Measurements from ENCODE around the gene SPATA19.

Gene SPATA19, protein sequence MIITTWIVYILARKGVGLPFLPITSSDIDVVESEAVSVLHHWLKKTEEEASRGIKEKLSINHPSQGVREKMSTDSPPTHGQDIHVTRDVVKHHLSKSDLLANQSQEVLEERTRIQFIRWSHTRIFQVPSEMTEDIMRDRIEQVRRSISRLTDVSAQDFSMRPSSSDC

DNA sequence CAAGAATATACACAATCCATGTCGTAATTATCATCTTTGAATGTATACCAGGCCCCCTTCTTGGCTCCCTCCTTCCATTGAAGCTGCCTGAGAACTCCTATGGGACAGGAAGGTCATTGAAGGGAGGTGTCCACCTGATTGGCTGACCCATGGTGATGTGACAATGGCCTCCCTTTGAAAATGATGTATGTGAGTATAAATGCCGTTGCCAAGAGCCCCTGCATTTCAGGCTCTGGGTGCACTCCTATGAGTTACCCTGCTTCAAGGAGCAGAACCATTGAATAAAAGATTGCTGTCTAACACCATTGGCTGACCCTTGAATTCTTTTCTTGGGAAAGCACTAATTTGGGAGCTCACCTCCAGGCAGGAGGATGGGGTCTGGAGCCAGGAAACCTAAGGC is at the start of gene SPATA19:
SPATA19 (minus strand) TSS at position 101 of the 400 bp plus-strand sequence; CDS start at position 34, 67 bp downstream.
- H3K27ac Mint-ChIP-seq, result no peak within 1 kb of the TSS
- H3K4me3 Mint-ChIP-seq, result no peak within 1 kb of the TSS

DNA sequence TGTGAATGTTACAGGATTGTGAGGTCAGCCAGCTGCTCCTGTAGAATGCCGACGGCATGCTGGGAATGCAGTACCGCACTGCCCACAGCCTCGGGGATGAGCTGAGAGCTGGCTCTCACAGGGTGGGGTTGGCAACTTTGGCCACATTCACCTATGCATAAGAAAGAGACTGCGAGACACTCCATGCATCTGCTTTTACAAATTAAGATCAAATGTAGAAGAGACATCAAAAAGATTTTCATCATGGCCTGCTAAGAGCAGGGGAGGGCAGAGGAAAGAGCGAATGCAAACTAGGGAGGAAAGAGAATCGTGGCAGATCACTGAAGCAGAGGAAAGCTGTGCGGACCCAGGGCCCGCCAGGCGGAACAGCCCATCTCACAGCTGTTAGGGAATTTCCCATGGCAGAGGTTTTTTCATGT is 49.8 kb upstream of the SPATA19 start:
- intact Hi-C loops (cut with micrococcal nuclease), result no loop called here
- H3K9me3 Mint-ChIP-seq, result no peaks in the 10 kb centered on the region
- no peak overlapping the region for H3K4me3 Mint-ChIP-seq
- H3K36me3 Mint-ChIP-seq (ENCODE audit: low read depth), result no peaks in the 10 kb centered on the region
- H3K27ac Mint-ChIP-seq, result no peak overlapping the region
- H3K27me3 Mint-ChIP-seq, result no peaks in the 10 kb centered on the region
- H3K4me1 Mint-ChIP-seq (ENCODE audit: low read depth), result no peaks in the 10 kb centered on the region

More for the DNA sequence above, at the start of gene SPATA19:
- Mint-ChIP-seq H3K27me3 (no peaks in the 10 kb centered on the region), H3K4me1 (ENCODE audit: low read depth) (no peaks in the 10 kb centered on the region), H3K36me3 (ENCODE audit: low read depth) (no peaks in the 10 kb centered on the region), H3K9me3 (no peaks in the 10 kb centered on the region)
- intact Hi-C loops (cut with micrococcal nuclease), result no loop called here

DNA sequence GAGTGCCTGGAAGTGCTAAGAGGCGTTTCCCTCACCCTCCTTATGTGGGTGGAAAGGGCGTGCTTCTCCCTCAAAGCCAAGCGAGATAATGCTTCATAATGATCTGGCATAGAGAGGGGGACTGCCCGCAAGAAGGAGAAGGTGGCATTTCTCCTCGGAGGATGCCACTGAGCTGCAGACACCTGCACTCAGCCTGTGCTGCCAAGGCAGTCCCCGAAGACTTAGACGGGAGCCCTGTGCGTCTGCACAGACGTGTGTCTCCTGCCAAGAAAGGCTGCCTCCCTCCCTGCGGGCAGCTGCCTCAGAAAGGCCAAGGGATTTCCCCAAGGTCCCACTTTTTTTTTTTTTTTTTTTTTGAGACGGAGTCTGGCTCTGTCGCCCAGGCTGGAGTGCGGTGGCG is 48.1 kb upstream of the SPATA19 start:
- H3K4me1 Mint-ChIP-seq (ENCODE audit: low read depth), result no peaks in the 10 kb centered on the region
- no peaks in the 10 kb centered on the region for H3K27me3 Mint-ChIP-seq
- no peak overlapping the region for H3K27ac Mint-ChIP-seq
- intact Hi-C loops (cut with micrococcal nuclease), result no loop called here
- no peaks in the 10 kb centered on the region for H3K36me3 Mint-ChIP-seq (ENCODE audit: low read depth)
- H3K9me3 Mint-ChIP-seq, result no peaks in the 10 kb centered on the region
- no peak overlapping the region for H3K4me3 Mint-ChIP-seq

DNA sequence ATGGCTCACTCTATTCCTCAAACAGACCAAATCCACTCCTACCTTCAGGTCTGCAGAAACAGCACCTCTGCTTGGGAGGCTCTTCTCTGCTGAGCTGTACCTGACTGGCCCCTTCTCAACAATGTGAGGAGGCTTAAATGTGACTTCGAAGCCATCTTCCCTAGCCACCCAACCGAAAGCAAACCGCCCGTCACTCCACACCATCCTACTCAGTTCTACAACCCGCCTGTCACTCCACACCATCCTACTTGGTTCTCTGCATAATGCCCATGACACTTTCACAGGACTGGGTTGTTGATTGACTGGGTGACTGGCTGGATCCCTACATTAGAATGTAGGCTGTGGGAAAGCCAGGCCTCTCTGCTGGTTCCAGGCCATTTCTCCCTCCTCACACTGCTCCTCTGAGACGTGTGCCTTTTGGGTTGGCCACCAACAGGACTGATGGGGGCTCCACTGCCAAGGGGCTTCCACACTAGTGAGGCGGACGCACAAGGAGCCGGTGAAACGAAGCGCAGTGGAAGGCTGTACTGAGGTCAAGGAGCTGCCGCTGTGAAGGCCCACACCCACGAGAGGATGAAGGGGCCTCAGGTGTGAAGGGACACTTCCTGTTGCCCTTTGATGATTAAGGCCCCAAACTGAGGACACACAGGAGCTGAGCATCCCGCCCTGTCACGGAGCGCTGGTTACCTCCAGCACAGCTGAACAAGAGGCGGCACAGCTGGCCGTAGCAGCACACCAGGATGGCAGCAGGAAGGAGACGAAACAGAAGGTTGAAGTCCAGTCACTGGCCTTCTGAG is 47.5 kb upstream of the SPATA19 start:
- H3K36me3 Mint-ChIP-seq (ENCODE audit: low read depth), result no peaks in the 10 kb centered on the region
- intact Hi-C loops (cut with micrococcal nuclease), result no loop called here
- H3K27me3 Mint-ChIP-seq, result no peaks in the 10 kb centered on the region
- no peak overlapping the region for H3K27ac Mint-ChIP-seq
- H3K4me3 Mint-ChIP-seq, result no peak overlapping the region
- H3K9me3 Mint-ChIP-seq, result no peaks in the 10 kb centered on the region
- no peaks in the 10 kb centered on the region for H3K4me1 Mint-ChIP-seq (ENCODE audit: low read depth)

DNA sequence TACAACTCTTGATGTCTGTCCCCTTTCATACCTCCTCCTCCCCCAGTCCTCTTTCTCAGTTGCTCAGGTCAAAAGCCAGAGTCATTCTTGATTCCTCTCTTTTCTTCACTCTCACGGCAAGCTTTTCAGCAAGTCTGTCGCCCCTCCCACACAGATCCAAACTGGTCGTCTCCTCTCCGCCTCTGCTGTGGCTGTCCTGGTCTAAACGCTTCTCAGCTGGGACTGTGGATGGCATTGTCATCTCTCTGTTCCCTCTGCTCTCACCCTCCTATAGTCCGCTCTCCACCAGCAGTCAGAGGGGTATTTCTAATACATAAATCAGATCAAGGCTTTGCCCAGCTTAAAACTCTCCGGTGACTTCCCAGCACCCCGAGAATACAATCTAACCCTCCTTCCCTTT is 46.8 kb upstream of the SPATA19 start:
- no peaks in the 10 kb centered on the region for H3K4me1 Mint-ChIP-seq (ENCODE audit: low read depth)
- no peaks in the 10 kb centered on the region for H3K36me3 Mint-ChIP-seq (ENCODE audit: low read depth)
- no peak overlapping the region for H3K4me3 Mint-ChIP-seq
- intact Hi-C loops (cut with micrococcal nuclease), result no loop called here
- no peak overlapping the region for H3K27ac Mint-ChIP-seq
- H3K9me3 Mint-ChIP-seq, result peaks cover 3% of the 10 kb centered on the region
- H3K27me3 Mint-ChIP-seq, result no peaks in the 10 kb centered on the region

DNA sequence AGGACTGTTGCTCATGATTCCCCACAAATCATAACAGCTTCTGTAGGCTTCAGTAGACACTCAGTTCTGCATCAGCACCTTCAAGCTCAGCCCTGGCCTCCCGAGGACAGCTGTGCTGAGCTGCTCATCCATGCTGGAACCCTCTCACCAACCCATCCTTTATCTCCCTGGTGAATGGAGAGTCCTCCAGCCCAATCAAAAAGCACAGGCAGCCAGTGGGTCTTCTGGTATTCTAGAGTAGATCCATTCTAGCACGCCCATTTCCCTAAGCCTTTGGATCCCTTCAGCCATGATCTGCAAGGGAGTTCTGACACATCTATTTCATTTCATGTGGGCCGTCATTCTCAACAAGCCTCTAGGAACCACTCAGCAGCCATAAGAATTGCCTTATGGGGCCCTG is 44.6 kb upstream of the SPATA19 start:
- no peak overlapping the region for H3K4me3 Mint-ChIP-seq
- no peaks in the 10 kb centered on the region for H3K36me3 Mint-ChIP-seq (ENCODE audit: low read depth)
- intact Hi-C loops (cut with micrococcal nuclease), result no loop called here

DNA sequence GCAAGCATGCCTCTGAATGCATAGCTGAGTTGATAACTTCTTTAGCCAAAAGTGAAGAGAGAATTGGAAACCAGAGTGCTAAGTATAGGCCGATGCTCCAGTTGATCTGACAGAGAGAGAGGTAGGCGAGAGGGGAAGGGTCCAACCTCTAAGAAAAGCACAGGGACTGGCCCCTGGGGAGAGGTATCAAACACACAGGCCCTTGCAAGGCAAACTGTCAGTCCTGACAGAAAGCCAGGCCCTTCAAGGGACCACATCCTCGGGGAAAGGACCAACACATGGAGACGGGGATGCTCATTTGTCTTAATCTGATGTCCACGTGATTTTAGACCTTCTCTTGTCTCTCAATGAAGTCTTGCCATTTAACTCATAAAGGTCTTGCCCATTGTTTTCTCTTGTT is 43.9 kb upstream of the SPATA19 start:
- Mint-ChIP-seq H3K4me1 (ENCODE audit: low read depth) (no peaks in the 10 kb centered on the region), H3K27ac (no peak overlapping the region), H3K27me3 (no peaks in the 10 kb centered on the region), H3K4me3 (no peak overlapping the region), H3K9me3 (peaks cover 15% of the 10 kb centered on the region), H3K36me3 (ENCODE audit: low read depth) (no peaks in the 10 kb centered on the region)
- intact Hi-C loops (cut with micrococcal nuclease), result no loop called here

More for the DNA sequence above, 44.6 kb upstream of the SPATA19 start:
- Mint-ChIP-seq H3K9me3 (peaks cover 9% of the 10 kb centered on the region), H3K4me1 (ENCODE audit: low read depth) (no peaks in the 10 kb centered on the region), H3K27ac (no peak overlapping the region), H3K27me3 (no peaks in the 10 kb centered on the region)

DNA sequence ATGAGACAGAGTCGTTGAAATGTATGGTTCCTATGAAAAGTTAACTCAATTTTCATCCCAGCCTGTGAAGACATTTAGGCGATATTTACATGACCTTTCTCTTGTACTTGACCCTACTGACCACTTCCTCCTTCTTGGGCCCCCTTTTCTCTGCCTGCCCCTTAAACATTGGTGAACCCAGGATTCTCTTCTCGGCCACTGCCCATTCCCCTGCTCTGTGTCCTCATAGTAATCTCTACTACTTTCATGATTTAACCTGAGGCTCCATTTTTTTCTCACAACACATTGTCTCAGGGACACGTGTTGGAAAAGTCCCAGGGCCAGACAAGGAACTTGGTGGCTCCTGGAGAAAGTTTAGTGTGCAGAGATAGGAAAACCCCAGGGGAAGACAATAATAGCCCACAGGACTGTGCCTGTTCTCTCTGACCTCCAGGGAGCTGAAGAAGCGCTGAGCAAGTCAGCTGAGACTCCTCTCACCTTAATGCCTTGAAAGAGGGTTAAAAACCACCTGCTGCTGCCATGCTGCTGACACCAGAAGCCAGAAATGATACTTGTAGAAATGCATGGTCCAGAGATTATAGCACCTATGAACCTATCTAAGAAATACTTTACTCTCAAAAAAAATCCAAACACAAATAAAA is 42.5 kb upstream of the SPATA19 start:
- no peaks in the 10 kb centered on the region for H3K36me3 Mint-ChIP-seq (ENCODE audit: low read depth)
- intact Hi-C loops (cut with micrococcal nuclease), result no loop called here
- no peaks in the 10 kb centered on the region for H3K27me3 Mint-ChIP-seq
- H3K9me3 Mint-ChIP-seq, result peaks cover 28% of the 10 kb centered on the region
- H3K4me1 Mint-ChIP-seq (ENCODE audit: low read depth), result no peaks in the 10 kb centered on the region
- no peak overlapping the region for H3K27ac Mint-ChIP-seq
- no peak overlapping the region for H3K4me3 Mint-ChIP-seq

DNA sequence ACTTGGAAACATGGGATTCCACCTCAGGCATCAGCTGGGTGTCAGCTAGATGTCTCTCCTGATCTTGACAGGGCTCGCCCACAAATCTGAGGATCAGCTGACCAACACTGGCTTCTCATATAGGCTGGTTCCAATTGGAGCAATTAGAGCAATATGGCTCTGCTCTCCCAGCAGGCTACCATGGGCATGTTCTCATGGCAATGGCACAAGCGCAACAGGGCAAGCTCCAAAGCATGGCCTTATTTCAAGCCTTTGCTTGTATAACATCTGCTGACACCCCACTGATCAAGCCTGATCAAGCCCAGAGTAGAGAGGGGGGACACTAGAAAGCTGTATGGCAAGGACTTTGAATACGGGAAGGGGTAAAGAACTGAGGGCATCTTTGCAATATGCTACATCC is 40.7 kb upstream of the SPATA19 start:
- Mint-ChIP-seq H3K27ac (no peak overlapping the region), H3K27me3 (no peaks in the 10 kb centered on the region), H3K36me3 (ENCODE audit: low read depth) (no peaks in the 10 kb centered on the region), H3K4me1 (ENCODE audit: low read depth) (no peaks in the 10 kb centered on the region), H3K9me3 (peaks cover 36% of the 10 kb centered on the region), H3K4me3 (no peak overlapping the region)
- intact Hi-C loops (cut with micrococcal nuclease), result no loop called here

DNA sequence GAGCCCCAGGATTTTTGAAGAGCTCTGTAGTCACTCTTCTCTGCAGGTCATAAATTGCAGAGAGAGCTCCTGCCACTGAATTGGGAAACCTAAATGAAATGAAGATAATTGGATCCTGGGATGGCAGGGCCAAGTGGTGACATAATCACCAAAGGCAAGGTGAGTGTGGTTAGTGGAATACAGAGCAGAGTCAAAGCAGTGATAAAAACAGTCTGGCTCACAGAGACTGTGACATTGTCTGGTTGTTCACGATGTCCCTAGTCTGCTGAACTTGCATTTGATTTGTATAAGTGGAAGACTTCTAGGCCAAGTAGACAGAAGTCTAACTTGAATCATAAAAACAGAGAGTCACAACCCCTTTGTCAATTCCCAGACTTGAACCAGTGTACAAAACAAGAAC is 26.8 kb upstream of the SPATA19 start:
- no peaks in the 10 kb centered on the region for H3K27me3 Mint-ChIP-seq
- intact Hi-C loops (cut with micrococcal nuclease), result no loop called here
- no peak overlapping the region for H3K4me3 Mint-ChIP-seq
- no peaks in the 10 kb centered on the region for H3K9me3 Mint-ChIP-seq
- H3K27ac Mint-ChIP-seq, result no peak overlapping the region
- no peaks in the 10 kb centered on the region for H3K36me3 Mint-ChIP-seq (ENCODE audit: low read depth)
- no peaks in the 10 kb centered on the region for H3K4me1 Mint-ChIP-seq (ENCODE audit: low read depth)

DNA sequence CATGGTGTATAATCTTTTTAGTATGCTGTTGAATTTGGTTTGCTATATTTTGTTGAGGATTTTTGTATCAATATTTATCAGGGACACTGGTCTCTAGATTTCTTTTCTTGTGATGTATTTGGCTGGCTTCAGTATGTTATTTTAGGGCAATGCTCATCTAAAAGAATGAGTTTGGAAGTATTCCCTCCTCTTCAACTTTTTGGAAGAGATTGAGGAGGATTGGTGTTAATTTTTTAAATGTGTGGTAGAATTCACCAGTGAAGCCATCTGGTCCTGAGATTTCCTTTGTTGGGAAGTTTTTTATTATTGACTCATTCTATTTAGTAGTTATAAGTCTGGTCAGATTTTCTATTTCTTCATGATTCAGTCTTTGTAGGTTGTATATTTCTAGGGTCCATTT is 22.1 kb upstream of the SPATA19 start:
- Mint-ChIP-seq H3K36me3 (ENCODE audit: low read depth) (no peaks in the 10 kb centered on the region), H3K4me3 (no peak overlapping the region), H3K27me3 (no peaks in the 10 kb centered on the region), H3K27ac (no peak overlapping the region), H3K4me1 (ENCODE audit: low read depth) (no peaks in the 10 kb centered on the region), H3K9me3 (peaks cover 15% of the 10 kb centered on the region)
- intact Hi-C loops (cut with micrococcal nuclease), result no loop called here

DNA sequence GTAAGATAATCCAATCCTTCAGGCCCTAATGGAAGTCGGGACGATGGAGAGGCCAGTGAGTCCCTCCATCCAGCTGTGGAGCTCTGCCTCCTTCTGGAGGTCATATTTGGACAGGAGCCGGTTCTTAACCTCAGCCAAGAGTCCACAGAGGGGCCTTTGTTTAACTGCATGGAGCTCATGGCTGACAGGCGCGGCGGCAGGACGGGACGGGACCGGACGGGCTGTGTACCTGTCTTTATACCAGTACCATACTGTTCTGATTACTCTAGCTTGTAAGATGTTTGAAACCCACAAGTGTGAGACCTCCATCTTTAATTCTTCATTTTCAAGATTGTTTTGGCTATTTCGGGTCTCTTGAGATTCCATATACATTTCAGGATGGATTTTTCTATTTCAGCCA is 20.2 kb upstream of the SPATA19 start:
- no peak overlapping the region for H3K4me3 Mint-ChIP-seq
- H3K4me1 Mint-ChIP-seq (ENCODE audit: low read depth), result no peaks in the 10 kb centered on the region
- H3K9me3 Mint-ChIP-seq, result peaks cover 15% of the 10 kb centered on the region
- no peak overlapping the region for H3K27ac Mint-ChIP-seq
- H3K36me3 Mint-ChIP-seq (ENCODE audit: low read depth), result no peaks in the 10 kb centered on the region
- H3K27me3 Mint-ChIP-seq, result no peaks in the 10 kb centered on the region
- intact Hi-C loops (cut with micrococcal nuclease), result no loop called here

DNA sequence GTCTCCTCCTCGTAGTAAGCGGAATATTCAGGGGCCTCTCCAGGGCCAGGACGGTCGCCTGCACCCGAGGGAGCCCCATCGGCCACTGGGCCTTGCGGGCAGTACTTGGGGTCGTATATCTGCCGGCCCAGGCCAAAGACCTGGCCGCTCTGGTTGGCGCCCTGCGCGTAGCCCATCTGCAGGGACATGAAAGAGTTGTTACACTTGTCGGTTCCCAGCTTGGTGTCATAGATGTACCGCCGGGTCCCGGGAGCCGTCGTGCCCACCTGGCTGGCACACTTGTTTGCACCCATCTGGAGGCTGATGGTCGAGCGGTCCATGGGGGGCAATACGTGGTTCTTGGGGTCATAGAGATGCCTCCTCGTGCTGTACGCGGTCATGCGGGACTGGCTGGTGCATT is 19.4 kb upstream of the SPATA19 start:
- Mint-ChIP-seq H3K36me3 (ENCODE audit: low read depth) (no peaks in the 10 kb centered on the region), H3K4me1 (ENCODE audit: low read depth) (no peaks in the 10 kb centered on the region), H3K9me3 (peaks cover 15% of the 10 kb centered on the region), H3K27me3 (no peaks in the 10 kb centered on the region), H3K4me3 (no peak overlapping the region), H3K27ac (no peak overlapping the region)
- intact Hi-C loops (cut with micrococcal nuclease), result no loop called here

DNA sequence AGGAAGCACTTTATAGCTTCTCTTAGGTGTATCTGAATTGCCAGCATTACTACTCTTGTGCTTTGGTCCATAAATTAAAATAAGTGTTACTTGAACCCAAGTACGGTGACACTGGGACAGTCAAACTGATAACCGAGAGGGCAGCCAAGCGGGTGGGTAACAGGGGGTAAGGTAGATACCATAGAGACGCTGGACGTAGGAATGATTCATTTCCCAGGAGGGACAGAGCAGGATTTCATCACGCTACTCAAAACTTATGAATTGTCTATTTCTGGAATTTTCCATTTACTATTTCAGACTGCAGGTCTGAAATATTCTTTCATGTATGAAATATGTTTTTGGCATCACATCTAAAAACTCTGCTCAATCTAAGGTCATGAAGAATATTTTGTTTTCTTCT is 14.8 kb upstream of the SPATA19 start:
- intact Hi-C loops (cut with micrococcal nuclease), result no loop called here
- H3K36me3 Mint-ChIP-seq (ENCODE audit: low read depth), result no peaks in the 10 kb centered on the region
- H3K27me3 Mint-ChIP-seq, result no peaks in the 10 kb centered on the region

More for the DNA sequence above, 14.8 kb upstream of the SPATA19 start:
- Mint-ChIP-seq H3K27ac (no peak overlapping the region), H3K4me3 (no peak overlapping the region), H3K4me1 (ENCODE audit: low read depth) (no peaks in the 10 kb centered on the region), H3K9me3 (peaks cover 11% of the 10 kb centered on the region)

Measured in dendritic cell treated with granulocyte-macrophage colony-stimulating factor and Interleukin-4, amounts not matched to agents 40 ng/mL and 50 ng/mL, for 4 days (primary cell).